HEK293T (cell line): Measurements from ENCODE around the gene AIRE.
"Not testable (repeated sequence)": the region's sequence is repeated elsewhere in the genome, so short reads cannot be mapped to it uniquely, and the experiment has no call there.

Experiments used
- CTCF ChIA-PET: fragments of 350-600 bp; formaldehyde crosslinking; extraction: SDS; loops from one replicate; lab custom pipeline; 2021; ENCODE audit warnings: antibody characterized with exemption, inconsistent platforms; lab: Yijun Ruan, JAX
- POLR2A ChIA-PET: fragments of 350-600 bp; formaldehyde crosslinking; extraction: SDS; loops from one replicate; lab custom pipeline; 2020; ENCODE audit warnings: antibody characterized with exemption, inconsistent platforms; lab: Yijun Ruan, JAX
- DNase-seq: peaks from one replicate; pipeline ENCODE4 v3.0.0; 2012; ENCODE audit warnings: mixed read lengths; ENCODE audit errors: extremely low spot score
- ARNT ChIP-seq: fragments of 450-650 bp; IDR thresholded peaks from 2 replicates; pipeline ENCODE4 v1.6.1; 2017; ENCODE audit warnings: mild to moderate bottlenecking
- BHLHE40 ChIP-seq: fragments of 450-650 bp; IDR thresholded peaks from 2 replicates; pipeline ENCODE4 v1.6.1; 2016; ENCODE audit warnings: mild to moderate bottlenecking, moderate library complexity, borderline replicate concordance
- CTBP1 ChIP-seq: fragments of 450-650 bp; IDR thresholded peaks from 2 replicates; pipeline ENCODE4 v1.6.1; 2016; ENCODE audit warnings: borderline replicate concordance
- ELF4 ChIP-seq: fragments of 450-650 bp; IDR thresholded peaks from 2 replicates; pipeline ENCODE4 v1.6.1; 2017; ENCODE audit warnings: antibody characterized with exemption
- FOXA1 ChIP-seq: fragments of 450-650 bp; IDR thresholded peaks from 2 replicates; pipeline ENCODE4 v1.6.1; 2016; ENCODE audit warnings: mild to moderate bottlenecking
- FOXK2 ChIP-seq: fragments of 450-650 bp; IDR thresholded peaks from 2 replicates; pipeline ENCODE4 v1.6.1; 2016; ENCODE audit warnings: mild to moderate bottlenecking
- FOXM1 ChIP-seq: fragments of 450-650 bp; IDR thresholded peaks from 2 replicates; pipeline ENCODE4 v1.6.1; 2017; ENCODE audit warnings: mild to moderate bottlenecking, borderline replicate concordance
- HDGF ChIP-seq: fragments of 450-650 bp; IDR thresholded peaks from 2 replicates; pipeline ENCODE4 v1.6.1; 2017; ENCODE audit warnings: antibody characterized with exemption, borderline replicate concordance
- L3MBTL2 ChIP-seq: fragments of 450-650 bp; conservative IDR thresholded peaks from 2 replicates; pipeline ENCODE4 v1.6.1; 2016; ENCODE audit warnings: mild to moderate bottlenecking
- LEF1 ChIP-seq: fragments of 450-650 bp; IDR thresholded peaks from 2 replicates; pipeline ENCODE4 v1.6.1; 2017; ENCODE audit warnings: mild to moderate bottlenecking, borderline replicate concordance
- NFRKB ChIP-seq: fragments of 450-650 bp; IDR thresholded peaks from 2 replicates; pipeline ENCODE4 v1.6.1; 2016; ENCODE audit warnings: mild to moderate bottlenecking, moderate library complexity
- PKNOX1 ChIP-seq: fragments of 450-650 bp; IDR thresholded peaks from 2 replicates; pipeline ENCODE4 v1.6.1; 2016
- SP1 ChIP-seq: fragments of 450-650 bp; IDR thresholded peaks from 2 replicates; pipeline ENCODE4 v1.6.1; 2017
- SUZ12 ChIP-seq: fragments of 450-650 bp; IDR thresholded peaks from 2 replicates; pipeline ENCODE4 v1.6.1; 2016; ENCODE audit warnings: mild to moderate bottlenecking
- TARDBP ChIP-seq: fragments of 450-650 bp; IDR thresholded peaks from 2 replicates; pipeline ENCODE4 v1.6.1; 2016
- ZNF384 ChIP-seq: fragments of 450-650 bp; IDR thresholded peaks from 2 replicates; pipeline ENCODE4 v1.6.1; 2016

The AIRE gene

GRCh38 chr21:44282370-44282769, 3.3 kb upstream of the AIRE start:
- CTCF ChIA-PET = no interaction called here
- no peak for TF ChIP-seq FOXK2
- no peak for TF ChIP-seq TARDBP
- no peak for TF ChIP-seq L3MBTL2
- no peak for TF ChIP-seq NFRKB
- no peak for TF ChIP-seq ZNF384
- no peak for TF ChIP-seq SP1
- TF ChIP-seq SUZ12 = no peak
- no peak for TF ChIP-seq PKNOX1
- TF ChIP-seq FOXA1 = no peak
- TF ChIP-seq FOXM1 = no peak
- TF ChIP-seq ARNT = no peak
- no peak for TF ChIP-seq ELF4
- no peak for TF ChIP-seq CTBP1
- TF ChIP-seq BHLHE40 = no peak
- TF ChIP-seq LEF1 = no peak
- no peak for TF ChIP-seq HDGF
- POLR2A ChIA-PET = no interaction called here
- DNase-seq = no peak

- DNase-seq, CTCF ChIA-PET, POLR2A ChIA-PET: not testable (repeated sequence)
Observed at GRCh38 chr21:44283211-44283785, 2.4 kb upstream of the AIRE start.

- ChIA-PET POLR2A (no interaction called here), CTCF (no interaction called here)
- no peak for DNase-seq
- TF ChIP-seq CTBP1 = no peak
- TF ChIP-seq TARDBP = no peak
- no peak for TF ChIP-seq ARNT
- TF ChIP-seq SUZ12 = no peak
- TF ChIP-seq ZNF384 = no peak
- no peak for TF ChIP-seq SP1
Observed at GRCh38 chr21:44283948-44284347, 1.7 kb upstream of the AIRE start.

- POLR2A ChIA-PET = no interaction called here
- TF ChIP-seq L3MBTL2 (no peak), FOXK2 (no peak), HDGF (no peak), FOXM1 (no peak), ZNF384 (no peak), PKNOX1 (no peak), ELF4 (no peak), CTBP1 (no peak), ARNT (no peak), FOXA1 (no peak), BHLHE40 (no peak)
- CTCF ChIA-PET = no interaction called here
- no peak for DNase-seq
Observed at GRCh38 chr21:44286086-44286715, 525 bp downstream of the AIRE start.

- ChIA-PET POLR2A (no interaction called here), CTCF (no interaction called here)
- TF ChIP-seq TARDBP (no peak), L3MBTL2 (no peak)
- DNase-seq = no peak
Observed at GRCh38 chr21:44286716-44287632, 1.3 kb downstream of the AIRE start.

GRCh38 chr21:44288251-44289110, 2.8 kb downstream of the AIRE start:
- ChIA-PET POLR2A (no interaction called here), CTCF (no interaction called here)
- no peak for DNase-seq
- TF ChIP-seq NFRKB (no peak), SP1 (no peak), BHLHE40 (no peak), HDGF (no peak), ARNT (no peak), ELF4 (no peak), ZNF384 (no peak), CTBP1 (no peak), FOXM1 (no peak), FOXA1 (no peak)
